ENCODE data around the gene GSTA1.
"Not testable (repeated sequence)": the region's sequence is repeated elsewhere in the genome, so short reads cannot be mapped to it uniquely, and the experiment has no call there.

GSTA1 gene

DNA sequence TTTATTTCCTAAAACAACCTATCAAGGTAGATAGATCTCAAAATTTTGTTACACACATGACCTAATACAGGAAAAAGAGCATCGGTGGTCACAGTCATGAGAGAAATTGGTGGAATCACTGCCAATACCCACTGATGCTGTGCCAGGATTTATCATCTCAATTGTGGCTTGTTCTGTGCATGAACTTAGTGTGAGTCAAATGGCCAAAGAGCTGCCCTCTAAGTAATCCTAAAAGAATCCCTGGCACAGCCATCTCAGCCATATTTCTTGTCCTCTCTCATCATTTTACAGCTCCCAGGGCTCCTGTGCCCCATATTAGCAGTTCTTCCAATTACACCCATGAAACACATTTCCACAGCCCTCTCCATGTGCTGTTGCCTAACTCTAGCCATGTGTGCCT, 30.9 kb upstream of the GSTA1 start:
- no peak overlapping the region for H3K9ac ChIP-seq (ENCODE audit: insufficient read length, low read depth)
- no peaks in the 10 kb centered on the region for H3K4me1 ChIP-seq (ENCODE audit: insufficient read depth, insufficient read length)
- H3K9me3 ChIP-seq (ENCODE audit: insufficient read depth, low read length), result peaks cover 3% of the 10 kb centered on the region; the same call in 1 of the 2 replicates
- DNase-seq (ENCODE audit: low read depth, low spot score), result no peak
- no peaks in the 10 kb centered on the region for H3K27me3 ChIP-seq (ENCODE audit: insufficient read depth, insufficient read length)
- TF ChIP-seq YY1 (IDR thresholded peaks at IDR 0.05; ENCODE audit: insufficient read depth, insufficient read length) (no peak), SUZ12 (IDR thresholded peaks at IDR 0.05; ENCODE audit: extremely low read depth, insufficient read depth, insufficient read length) (no peak), ZNF274 (IDR thresholded peaks at IDR 0.05; ENCODE audit: low read depth, low read length) (no peak)
- no peak overlapping the region for H3K4me3 ChIP-seq (ENCODE audit: insufficient read length, low read depth)
- no peaks in the 10 kb centered on the region for H3K36me3 ChIP-seq (ENCODE audit: insufficient read depth, insufficient read length, low read length)

DNA sequence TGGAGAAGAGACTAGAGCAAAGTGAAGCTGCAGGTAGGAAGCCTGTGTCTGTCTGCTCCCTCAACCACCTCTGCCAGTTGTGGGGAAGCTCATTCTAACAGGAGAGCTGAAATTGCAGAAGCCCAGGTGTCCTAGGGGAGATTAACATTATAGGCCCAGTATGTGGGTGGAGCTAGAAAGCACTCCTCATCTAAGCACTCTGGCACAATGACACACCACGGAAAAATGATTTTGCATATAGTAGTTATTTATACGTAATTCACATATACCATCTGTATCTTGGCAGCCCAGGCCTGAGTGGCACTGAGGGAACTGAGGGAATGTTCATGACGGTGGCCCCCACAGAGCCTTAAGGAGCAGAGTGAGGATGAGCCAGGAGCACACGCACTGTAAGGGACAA, 27.3 kb upstream of the GSTA1 start:
- H3K9me3 ChIP-seq (ENCODE audit: insufficient read depth, low read length); DNase-seq (ENCODE audit: low read depth, low spot score); H3K9ac ChIP-seq (ENCODE audit: insufficient read length, low read depth); H3K36me3 ChIP-seq (ENCODE audit: insufficient read depth, insufficient read length, low read length); H3K4me1 ChIP-seq (ENCODE audit: insufficient read depth, insufficient read length); H3K27me3 ChIP-seq (ENCODE audit: insufficient read depth, insufficient read length); H3K4me3 ChIP-seq (ENCODE audit: insufficient read length, low read depth): not testable (repeated sequence)

DNA sequence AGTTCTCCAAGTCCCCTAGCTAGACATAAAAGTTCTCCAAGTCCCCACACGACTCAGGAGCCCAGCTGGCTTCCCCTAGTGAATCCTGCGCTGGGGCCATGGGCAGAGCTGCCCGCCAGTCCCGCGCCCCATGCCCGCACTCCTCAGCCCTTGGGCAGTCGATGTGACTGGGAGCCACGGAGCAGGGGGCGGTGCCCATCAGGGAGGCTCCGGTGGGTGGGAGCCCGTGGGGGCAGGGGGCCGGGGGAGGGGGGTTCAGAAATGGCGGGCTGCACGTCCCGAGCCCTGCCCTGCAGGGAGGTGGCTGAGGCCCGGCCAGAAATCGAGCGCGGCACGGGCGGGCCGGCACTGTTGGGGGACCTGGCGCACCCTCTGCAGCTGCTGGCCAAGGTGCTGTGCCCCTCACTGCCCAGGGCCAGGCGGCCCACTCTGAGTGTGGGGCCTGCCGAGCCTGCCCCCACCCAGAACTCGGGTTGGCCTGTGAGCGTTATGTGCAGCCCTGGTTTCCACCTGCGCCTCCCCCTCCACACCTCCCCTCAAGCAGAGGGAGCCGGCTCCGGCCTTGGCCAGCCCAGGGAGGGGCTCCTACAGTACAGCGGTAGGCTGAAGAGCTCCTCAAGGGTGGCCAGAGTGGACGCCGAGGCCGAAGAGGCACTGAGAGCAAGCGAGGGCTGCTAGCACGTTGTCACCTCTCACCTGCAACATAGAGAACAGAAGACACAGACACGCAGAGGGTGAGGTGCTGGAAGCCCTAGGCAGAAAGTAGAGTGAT, 25.6 kb upstream of the GSTA1 start:
- no peak for TF ChIP-seq YY1 (IDR thresholded peaks at IDR 0.05; ENCODE audit: insufficient read depth, insufficient read length)
- TF ChIP-seq ZNF274 (IDR thresholded peaks at IDR 0.05; ENCODE audit: low read depth, low read length), result no peak
- no peak for TF ChIP-seq SUZ12 (IDR thresholded peaks at IDR 0.05; ENCODE audit: extremely low read depth, insufficient read depth, insufficient read length)
- no peak overlapping the region for H3K4me3 ChIP-seq (ENCODE audit: insufficient read length, low read depth)
- no peaks in the 10 kb centered on the region for H3K36me3 ChIP-seq (ENCODE audit: insufficient read depth, insufficient read length, low read length)
- H3K4me1 ChIP-seq (ENCODE audit: insufficient read depth, insufficient read length), result no peaks in the 10 kb centered on the region
- DNase-seq (ENCODE audit: low read depth, low spot score), result no peak
- no peak overlapping the region for H3K9ac ChIP-seq (ENCODE audit: insufficient read length, low read depth)
- H3K27me3 ChIP-seq (ENCODE audit: insufficient read depth, insufficient read length), result no peaks in the 10 kb centered on the region
- peaks cover 19% of the 10 kb centered on the region; the same call in 1 of the 2 replicates for H3K9me3 ChIP-seq (ENCODE audit: insufficient read depth, low read length)

DNA sequence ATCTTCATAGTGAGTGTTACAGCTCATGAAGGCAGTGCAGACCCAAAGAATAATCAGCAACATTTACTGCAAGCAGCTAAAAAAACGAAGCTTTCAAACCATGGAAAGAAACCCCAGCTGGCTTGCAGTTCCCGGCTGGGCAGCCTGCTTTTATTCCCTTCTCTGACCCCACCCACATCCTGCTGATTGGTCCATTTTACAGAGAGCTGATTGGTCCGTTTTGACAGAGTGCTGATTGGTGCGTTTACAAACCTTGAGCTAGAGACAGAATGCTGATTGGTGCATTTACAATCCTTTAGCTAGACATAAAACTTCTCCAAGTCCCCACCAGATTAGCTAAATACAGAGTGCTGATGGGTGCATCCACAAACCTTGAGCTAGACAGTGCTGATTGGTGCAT, 25.0 kb upstream of the GSTA1 start:
- not testable (repeated sequence) for H3K36me3 ChIP-seq (ENCODE audit: insufficient read depth, insufficient read length, low read length); H3K4me3 ChIP-seq (ENCODE audit: insufficient read length, low read depth); H3K9ac ChIP-seq (ENCODE audit: insufficient read length, low read depth); H3K27me3 ChIP-seq (ENCODE audit: insufficient read depth, insufficient read length); H3K4me1 ChIP-seq (ENCODE audit: insufficient read depth, insufficient read length); DNase-seq (ENCODE audit: low read depth, low spot score)
- H3K9me3 ChIP-seq (ENCODE audit: insufficient read depth, low read length), result peaks cover 19% of the 10 kb centered on the region; the same call in 1 of the 2 replicates

DNA sequence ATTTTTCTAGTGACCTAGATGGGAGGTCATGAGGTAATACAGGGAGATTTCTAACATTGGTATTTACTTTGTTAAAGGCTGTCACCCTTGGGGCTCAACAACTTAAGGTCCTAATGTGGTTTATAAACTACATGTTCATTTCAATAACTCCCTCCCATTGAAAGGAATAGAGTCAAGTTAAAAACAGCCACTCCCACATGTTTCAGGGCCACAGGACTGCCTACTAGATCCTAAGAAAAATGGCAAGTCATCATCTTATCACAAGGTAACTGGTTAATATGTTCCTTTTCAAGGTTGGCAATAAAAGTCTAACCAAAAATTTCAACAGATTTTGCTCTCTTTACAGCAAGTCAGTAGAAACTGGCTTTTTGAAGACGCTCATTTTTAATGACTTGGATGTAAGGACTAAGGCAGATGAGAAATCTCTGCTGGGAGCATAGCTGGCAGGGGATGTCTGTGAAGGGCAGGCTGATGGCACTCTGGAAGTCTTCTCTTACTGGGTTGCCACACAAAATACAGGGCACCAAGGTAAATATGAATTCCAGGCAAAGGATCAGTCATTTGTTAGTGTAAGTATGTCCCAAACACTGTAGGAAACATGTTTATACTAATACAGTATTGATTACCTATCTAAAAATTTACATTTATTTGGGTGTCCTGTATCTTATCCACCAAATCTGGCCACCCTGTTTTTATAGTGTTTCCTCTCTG, 23.6 kb upstream of the GSTA1 start:
- H3K27me3 ChIP-seq (ENCODE audit: insufficient read depth, insufficient read length); DNase-seq (ENCODE audit: low read depth, low spot score); H3K9ac ChIP-seq (ENCODE audit: insufficient read length, low read depth); H3K4me1 ChIP-seq (ENCODE audit: insufficient read depth, insufficient read length); H3K4me3 ChIP-seq (ENCODE audit: insufficient read length, low read depth); H3K36me3 ChIP-seq (ENCODE audit: insufficient read depth, insufficient read length, low read length): not testable (repeated sequence)
- H3K9me3 ChIP-seq (ENCODE audit: insufficient read depth, low read length), result peaks cover 19% of the 10 kb centered on the region; the same call in 1 of the 2 replicates

DNA sequence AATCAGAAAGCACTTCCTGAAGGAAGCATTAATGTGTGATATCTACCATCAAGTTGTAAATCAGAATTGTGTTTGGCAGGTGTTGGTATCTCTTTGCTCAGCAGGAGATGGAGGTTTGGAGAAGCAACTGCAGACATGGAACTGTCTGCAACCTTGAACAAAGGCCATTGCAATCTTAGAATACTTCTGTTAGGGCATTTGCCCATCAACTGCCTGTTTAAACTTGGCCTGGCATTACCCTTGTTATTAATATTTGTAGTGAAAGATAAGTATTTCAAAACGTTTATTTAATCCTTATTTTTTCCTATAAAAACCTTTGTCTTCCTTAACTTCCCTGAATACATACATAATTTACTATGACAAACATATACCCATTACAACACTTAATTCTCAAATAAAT, 22.9 kb upstream of the GSTA1 start:
- H3K36me3 ChIP-seq (ENCODE audit: insufficient read depth, insufficient read length, low read length), result no peaks in the 10 kb centered on the region
- TF ChIP-seq SUZ12 (IDR thresholded peaks at IDR 0.05; ENCODE audit: extremely low read depth, insufficient read depth, insufficient read length) (no peak), YY1 (IDR thresholded peaks at IDR 0.05; ENCODE audit: insufficient read depth, insufficient read length) (no peak), ZNF274 (IDR thresholded peaks at IDR 0.05; ENCODE audit: low read depth, low read length) (no peak)
- no peaks in the 10 kb centered on the region for H3K27me3 ChIP-seq (ENCODE audit: insufficient read depth, insufficient read length)

DNA sequence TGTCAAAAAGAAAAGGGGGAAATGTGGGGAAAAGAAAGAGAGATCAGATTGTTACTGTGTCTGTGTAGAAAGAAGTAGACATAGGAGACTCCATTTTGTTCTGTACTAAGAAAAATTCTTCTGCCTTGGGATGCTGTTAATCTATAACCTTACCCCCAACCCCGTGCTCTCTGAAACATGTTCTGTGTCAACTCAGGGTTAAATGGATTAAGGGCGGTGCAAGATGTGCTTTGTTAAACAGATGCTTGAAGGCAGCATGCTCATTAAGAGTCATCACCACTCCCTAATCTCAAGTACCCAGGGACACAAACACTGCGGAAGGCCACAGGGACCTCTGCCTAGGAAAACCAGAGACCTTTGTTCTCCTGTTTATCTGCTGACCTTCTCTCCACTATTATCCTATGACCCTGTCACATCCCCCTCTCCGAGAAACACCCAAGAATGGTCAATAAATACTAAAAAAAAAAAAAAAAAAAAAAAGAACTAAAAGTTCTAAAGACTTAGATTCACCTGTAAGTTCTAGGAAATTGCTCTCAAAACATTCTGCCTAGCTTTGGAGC, 22.4 kb upstream of the GSTA1 start:
- H3K4me1 ChIP-seq (ENCODE audit: insufficient read depth, insufficient read length); H3K27me3 ChIP-seq (ENCODE audit: insufficient read depth, insufficient read length); H3K4me3 ChIP-seq (ENCODE audit: insufficient read length, low read depth); H3K9ac ChIP-seq (ENCODE audit: insufficient read length, low read depth); H3K36me3 ChIP-seq (ENCODE audit: insufficient read depth, insufficient read length, low read length); DNase-seq (ENCODE audit: low read depth, low spot score): not testable (repeated sequence)
- peaks cover 19% of the 10 kb centered on the region; the same call in 1 of the 2 replicates for H3K9me3 ChIP-seq (ENCODE audit: insufficient read depth, low read length)

More for the DNA sequence above, 22.9 kb upstream of the GSTA1 start:
- H3K4me1 ChIP-seq (ENCODE audit: insufficient read depth, insufficient read length), result no peaks in the 10 kb centered on the region
- no peak overlapping the region for H3K9ac ChIP-seq (ENCODE audit: insufficient read length, low read depth)
- no peak overlapping the region for H3K4me3 ChIP-seq (ENCODE audit: insufficient read length, low read depth)
- H3K9me3 ChIP-seq (ENCODE audit: insufficient read depth, low read length), result peaks cover 19% of the 10 kb centered on the region; the same call in 1 of the 2 replicates
- no peak for DNase-seq (ENCODE audit: low read depth, low spot score)

DNA sequence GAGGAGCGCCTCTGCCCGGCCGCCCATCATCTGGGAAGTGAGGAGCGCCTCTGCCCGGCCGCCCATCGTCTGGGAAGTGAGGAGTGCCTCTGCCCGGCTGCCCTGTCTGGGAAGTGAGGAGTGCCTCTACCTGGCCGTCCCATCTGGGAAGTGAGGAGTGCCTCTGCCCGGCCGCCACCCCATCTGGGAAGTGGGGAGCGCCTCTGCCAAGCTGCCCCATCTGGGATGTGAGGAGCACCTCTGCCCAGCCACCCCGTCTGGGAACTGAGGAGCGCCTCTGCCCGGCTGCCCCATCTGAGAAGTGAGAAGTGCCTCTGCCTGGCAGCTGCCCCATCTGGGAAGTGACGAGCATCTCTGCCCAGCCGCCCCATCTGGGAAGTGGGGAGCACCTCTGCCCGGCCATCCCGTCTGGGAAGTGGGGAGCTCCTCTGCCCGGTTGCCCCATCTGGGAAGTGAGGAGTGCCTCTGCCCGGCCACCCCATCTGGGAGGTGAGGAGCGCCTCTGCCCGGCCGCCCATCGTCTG, 21.7 kb upstream of the GSTA1 start:
- not testable (repeated sequence) for H3K36me3 ChIP-seq (ENCODE audit: insufficient read depth, insufficient read length, low read length); DNase-seq (ENCODE audit: low read depth, low spot score); H3K4me1 ChIP-seq (ENCODE audit: insufficient read depth, insufficient read length); H3K4me3 ChIP-seq (ENCODE audit: insufficient read length, low read depth); H3K27me3 ChIP-seq (ENCODE audit: insufficient read depth, insufficient read length); H3K9ac ChIP-seq (ENCODE audit: insufficient read length, low read depth)
- H3K9me3 ChIP-seq (ENCODE audit: insufficient read depth, low read length), result peaks cover 19% of the 10 kb centered on the region; the same call in 1 of the 2 replicates

Measured in NT2/D1 (cell line).